ENCODE data around the gene ERC2.
"Not testable (repeated sequence)": the region's sequence is repeated elsewhere in the genome, so short reads cannot be mapped to it uniquely, and the experiment has no call there.

ERC2 gene

GRCh38 chr3:56115199-56115598, 353.1 kb downstream of the ERC2 start:
- DNase-seq = no peak

- DNase-seq = no peak
These were observed 354.4 kb downstream of the ERC2 start for GRCh38 chr3:56113908-56114307.

- no peak for DNase-seq
These were observed 355.0 kb downstream of the ERC2 start for GRCh38 chr3:56113231-56113630.

GRCh38 chr3:56111606-56112304, 356.5 kb downstream of the ERC2 start:
- DNase-seq = no peak

- no peak for DNase-seq
These were observed 357.4 kb downstream of the ERC2 start for GRCh38 chr3:56110886-56111285.

- no peak for DNase-seq
These were observed 361.1 kb downstream of the ERC2 start for GRCh38 chr3:56107157-56107556.

GRCh38 chr3:56102032-56102431, 366.2 kb downstream of the ERC2 start:
- no peak for DNase-seq

GRCh38 chr3:56101576-56101975, 366.7 kb downstream of the ERC2 start:
- no peak for DNase-seq

GRCh38 chr3:56096999-56097398, 371.3 kb downstream of the ERC2 start:
- DNase-seq = no peak

- no peak for DNase-seq
These were observed 374.1 kb downstream of the ERC2 start for GRCh38 chr3:56094170-56094569.

- DNase-seq = no peak
These were observed 378.5 kb downstream of the ERC2 start for GRCh38 chr3:56089739-56090138.

GRCh38 chr3:56087451-56088053, 380.7 kb downstream of the ERC2 start:
- peak; percentile 79 for DNase-seq

GRCh38 chr3:56086355-56086754, 381.9 kb downstream of the ERC2 start:
- peak; percentile 63 for DNase-seq

GRCh38 chr3:56081246-56081645, 387.0 kb downstream of the ERC2 start:
- DNase-seq = no peak

- no peak for DNase-seq
These were observed 391.5 kb downstream of the ERC2 start for GRCh38 chr3:56076746-56077145.

GRCh38 chr3:56075089-56075488, 393.2 kb downstream of the ERC2 start:
- no peak for DNase-seq

GRCh38 chr3:56069766-56070165, 398.5 kb downstream of the ERC2 start:
- no peak for DNase-seq

GRCh38 chr3:56066405-56066804, 401.9 kb downstream of the ERC2 start:
- not testable (repeated sequence) for DNase-seq

GRCh38 chr3:56064684-56065083, 403.6 kb downstream of the ERC2 start:
- no peak for DNase-seq

GRCh38 chr3:56061279-56061626, 407.0 kb downstream of the ERC2 start:
- no peak for DNase-seq

GRCh38 chr3:56060521-56061278, 407.6 kb downstream of the ERC2 start:
- DNase-seq = no peak

- DNase-seq = no peak
These were observed 408.5 kb downstream of the ERC2 start for GRCh38 chr3:56059731-56060130.

GRCh38 chr3:56055951-56056350, 412.3 kb downstream of the ERC2 start:
- DNase-seq = no peak

- DNase-seq = no peak
These were observed 412.7 kb downstream of the ERC2 start for GRCh38 chr3:56055546-56055945.

Measured in DMS79 treated with DMSO at 0.1 percent for 48 hours (cell line).